NCI-H1092 treated with DMSO at 0.1 percent for 48 hours (cell line): ENCODE data around the gene UBE3C.
"Not testable (repeated sequence)": the region's sequence is repeated elsewhere in the genome, so short reads cannot be mapped to it uniquely, and the experiment has no call there.

Source experiments
- DNase-seq: peaks from one replicate; lab custom pipeline; 2025; lab: John Stamatoyannopoulos, UW

UBE3C gene

DNA sequence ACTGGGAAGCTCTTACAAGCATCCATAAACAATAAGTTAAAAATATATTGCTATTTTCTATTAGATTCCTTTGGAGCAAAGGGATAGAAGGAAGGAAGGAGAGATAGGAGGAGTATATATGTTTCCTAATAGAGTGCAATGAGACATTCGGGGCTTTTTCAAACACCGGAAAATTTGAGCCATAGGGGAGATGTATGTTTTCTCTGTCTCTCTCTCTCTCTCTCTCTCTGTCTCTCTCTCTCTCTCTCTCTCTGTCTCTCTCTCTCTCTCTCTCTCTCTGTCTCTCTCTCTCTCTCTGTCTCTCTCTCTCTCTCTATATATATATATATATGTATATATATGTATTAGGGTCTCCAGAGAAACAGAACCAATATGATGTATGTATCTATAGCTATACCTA, 7.9 kb upstream of the UBE3C start:
- not testable (repeated sequence) for DNase-seq

GRCh38 chr7:157132796-157133195, 5.9 kb upstream of the UBE3C start:
- no peak for DNase-seq

- no peak for DNase-seq
These were observed 5.4 kb upstream of the UBE3C start for GRCh38 chr7:157133304-157133703.

- peak; percentile 31 for DNase-seq
These were observed 2.4 kb upstream of the UBE3C start for GRCh38 chr7:157136372-157136771.

GRCh38 chr7:157138101-157138423, 664 bp upstream of the UBE3C start:
- DNase-seq, result no peak

GRCh38 chr7:157139111-157139809, 534 bp downstream of the UBE3C start:
- no peak for DNase-seq

DNA sequence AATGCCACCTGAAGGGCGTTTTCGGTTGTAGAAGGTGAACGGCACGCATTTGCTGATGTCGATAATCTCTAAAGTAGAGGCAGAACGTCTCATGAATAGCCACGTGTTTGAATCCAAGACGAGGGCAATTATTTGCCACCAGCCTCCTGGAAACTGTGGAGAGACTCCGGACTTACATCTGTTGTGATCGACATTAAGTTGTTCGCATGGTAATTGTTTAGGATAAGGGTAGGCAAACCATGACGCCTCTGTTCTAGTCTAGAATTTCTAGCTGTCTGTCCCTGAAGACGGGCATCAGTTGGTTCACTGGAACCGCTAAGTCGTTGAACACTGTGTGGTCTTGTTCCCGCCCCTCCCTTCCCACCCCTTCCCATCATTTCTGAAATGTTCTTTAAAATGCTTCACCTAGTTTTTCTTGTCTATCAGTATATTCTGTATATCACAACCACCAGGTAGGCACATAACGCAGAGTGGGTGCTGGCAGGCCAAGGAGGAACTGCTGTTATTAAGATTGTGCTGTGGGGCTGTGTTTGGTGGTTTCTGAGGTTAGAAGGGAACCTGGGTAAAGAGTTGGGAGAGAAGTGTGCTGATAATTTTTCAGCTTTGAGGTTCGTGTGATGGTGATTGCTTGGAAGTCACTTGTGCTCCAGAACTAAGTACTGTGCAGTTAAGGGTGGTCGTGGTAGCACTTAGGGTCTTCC, 1.2 kb downstream of the UBE3C start:
- DNase-seq, result no peak

DNA sequence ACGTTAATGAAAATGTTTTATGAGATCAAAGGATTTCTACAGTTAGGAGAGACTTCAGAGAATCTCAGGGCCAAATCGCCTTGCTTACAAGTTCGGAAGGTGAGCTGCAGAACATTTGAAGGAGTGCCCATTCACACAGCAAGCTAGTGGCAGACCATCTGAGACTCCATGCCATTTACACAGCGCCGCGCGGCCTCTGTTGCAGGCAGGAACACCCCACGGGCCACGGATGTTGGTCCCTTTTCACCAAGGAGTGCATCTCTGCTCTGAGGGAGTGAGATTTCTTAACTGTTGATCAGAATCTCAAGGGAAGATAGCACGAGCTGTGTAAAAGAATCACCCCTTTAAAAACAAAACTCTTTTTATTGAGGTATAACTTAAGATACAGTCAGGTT, 1.8 kb downstream of the UBE3C start:
- no peak for DNase-seq

DNA sequence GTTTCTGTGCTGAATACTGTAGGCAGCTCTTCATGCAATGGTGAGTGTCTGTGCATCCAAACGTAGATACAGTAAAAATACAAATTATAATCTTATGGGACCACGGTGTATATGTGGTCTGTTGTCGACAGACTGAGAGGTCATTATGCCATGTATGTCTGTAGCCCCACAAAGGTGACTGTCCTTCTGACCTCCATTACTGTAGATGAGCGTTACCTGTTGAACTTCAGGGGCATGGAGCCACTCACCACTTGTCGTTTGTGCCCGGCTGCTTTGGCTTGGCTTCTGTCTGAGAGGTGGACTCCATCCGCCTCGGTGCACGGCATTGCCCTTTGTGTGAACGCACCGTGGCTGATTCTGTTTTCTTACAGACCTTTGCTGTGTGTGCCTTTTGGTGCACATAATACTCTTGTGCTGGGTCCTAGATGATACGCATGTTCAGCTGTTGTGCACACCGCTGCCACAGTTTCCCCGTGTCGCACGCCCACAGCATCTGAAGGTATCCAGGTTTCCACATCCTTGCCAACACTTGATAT, 2.9 kb downstream of the UBE3C start:
- no peak for DNase-seq

DNA sequence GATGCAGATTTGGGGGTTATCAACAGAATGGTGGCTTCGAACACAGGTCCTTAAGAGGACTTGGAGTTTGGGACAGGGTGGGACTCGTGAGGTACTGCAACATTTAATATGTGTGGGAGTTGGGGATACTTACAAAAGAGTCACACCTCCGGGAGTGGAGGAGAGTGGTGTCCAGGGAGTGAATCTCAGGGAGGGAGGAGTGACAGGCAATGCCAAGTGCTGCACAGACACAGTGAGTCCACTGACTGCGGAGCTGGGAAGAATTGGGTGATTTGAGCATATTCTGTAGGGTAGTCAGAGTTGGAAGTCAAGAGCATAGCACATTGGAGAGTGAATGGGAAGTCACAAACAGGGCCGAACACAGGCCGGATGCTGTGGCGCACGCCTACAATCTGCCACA, 5.1 kb downstream of the UBE3C start:
- DNase-seq, result no peak

DNA sequence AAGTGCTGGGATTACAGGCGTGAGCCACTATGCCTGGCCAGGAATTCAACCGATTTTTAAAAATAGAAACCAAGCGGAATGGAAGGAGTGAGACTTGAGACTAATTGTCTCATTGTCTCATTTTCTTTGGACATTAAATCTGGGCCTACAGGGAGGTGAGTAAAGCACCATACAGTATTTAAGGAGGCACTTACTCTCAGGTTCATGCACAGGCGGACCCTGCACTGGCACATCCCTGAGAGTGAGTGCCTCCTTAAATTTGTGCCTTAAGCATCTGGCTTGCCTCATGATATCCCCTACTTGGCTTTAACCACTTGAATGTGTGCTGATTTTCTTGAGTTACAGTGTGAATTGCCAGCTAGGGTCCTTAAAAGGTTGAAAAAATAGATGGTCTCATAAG, 10.6 kb downstream of the UBE3C start:
- DNase-seq, result no peak

DNA sequence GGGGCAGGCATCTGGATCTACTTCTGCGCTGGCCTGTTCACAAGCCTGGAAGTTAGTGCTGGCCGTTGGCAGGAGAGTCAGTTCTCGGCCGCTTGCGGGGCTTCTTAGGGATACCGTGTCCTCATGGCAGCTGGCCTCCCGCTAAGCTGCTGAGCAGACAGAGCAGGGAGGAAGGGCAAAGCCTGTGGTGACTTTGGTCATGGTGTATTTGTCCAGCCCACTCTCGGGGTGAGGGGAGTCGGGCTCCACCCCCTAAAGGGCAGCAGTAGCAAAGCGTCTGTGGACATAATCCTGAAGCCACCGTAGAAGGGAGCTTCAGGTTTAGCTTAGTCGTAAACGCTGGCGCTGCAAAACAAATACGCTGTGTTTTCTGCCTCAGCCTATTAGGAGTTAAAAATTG, 12.2 kb downstream of the UBE3C start:
- no peak for DNase-seq

- DNase-seq, result no peak
These were observed 13.1 kb downstream of the UBE3C start for GRCh38 chr7:157151626-157152339.

DNA sequence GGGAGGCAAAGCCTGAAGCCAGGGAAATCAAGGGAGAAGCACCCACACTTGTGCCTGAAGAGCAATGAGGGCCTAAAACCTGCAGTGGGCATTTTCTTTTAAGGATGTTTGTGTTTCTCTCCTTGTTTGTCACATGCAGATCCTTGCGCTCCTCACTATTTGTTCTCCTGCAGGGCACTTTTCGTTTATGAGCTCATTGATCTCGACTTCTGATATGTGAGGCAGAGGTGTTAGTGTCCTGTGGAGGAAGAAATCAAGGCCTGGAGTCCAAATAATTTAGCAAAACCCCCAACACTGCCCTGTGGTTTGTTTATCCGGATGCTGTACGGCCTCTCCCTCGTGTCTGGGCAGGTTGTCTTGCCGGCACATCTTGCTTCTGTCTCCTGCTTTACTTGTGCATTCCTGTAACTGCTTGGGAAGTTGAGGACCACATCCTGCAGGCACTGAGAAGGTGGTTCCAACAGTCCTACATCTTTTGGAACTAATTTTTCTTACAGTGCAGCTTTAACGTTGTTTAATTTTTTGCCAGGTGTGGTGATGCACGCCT, 13.7 kb downstream of the UBE3C start:
- no peak for DNase-seq

GRCh38 chr7:157153260-157153659, 14.5 kb downstream of the UBE3C start:
- no peak for DNase-seq

DNA sequence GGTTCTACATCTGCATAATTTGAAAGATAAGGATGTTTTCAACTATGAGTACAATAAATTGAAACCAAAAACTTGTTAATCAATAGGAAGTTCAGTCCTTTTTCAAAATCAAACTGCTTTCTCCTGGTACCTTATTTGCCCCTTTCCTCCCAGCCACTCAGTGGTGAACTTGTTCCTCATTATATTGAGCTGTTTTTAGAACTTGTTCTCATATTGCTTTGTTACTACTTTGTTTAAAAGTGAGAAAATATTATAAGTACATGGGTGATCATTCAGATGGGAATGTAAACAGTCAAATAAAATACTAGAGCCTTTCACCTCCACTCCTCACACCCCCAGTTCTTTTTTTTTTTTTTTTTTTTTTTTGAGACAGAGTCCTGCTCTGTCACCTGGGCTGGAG, 17.2 kb downstream of the UBE3C start:
- DNase-seq, result no peak

- no peak for DNase-seq
These were observed 19.7 kb downstream of the UBE3C start for GRCh38 chr7:157158400-157158799.

DNA sequence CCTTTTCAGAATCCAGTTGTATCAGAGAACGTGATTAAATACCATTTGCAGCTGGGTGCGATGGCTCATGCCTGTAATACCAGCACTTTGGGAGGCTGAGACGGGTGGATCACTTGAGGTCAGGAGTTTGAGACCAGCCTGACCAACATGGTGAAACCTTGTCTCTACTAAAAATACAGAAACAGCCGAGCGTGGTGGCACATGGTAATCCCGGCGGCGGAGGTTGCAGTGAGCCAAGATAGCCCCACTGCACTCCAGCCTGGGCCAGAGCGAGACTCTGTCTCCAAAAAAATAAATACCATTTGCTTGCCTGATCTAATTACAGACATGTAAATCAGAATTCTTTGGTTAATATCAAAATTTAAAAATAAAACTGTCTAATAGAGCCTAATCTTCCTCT, 20.8 kb downstream of the UBE3C start:
- not testable (repeated sequence) for DNase-seq

- no peak for DNase-seq
These were observed 21.7 kb downstream of the UBE3C start for GRCh38 chr7:157160433-157160832.

DNA sequence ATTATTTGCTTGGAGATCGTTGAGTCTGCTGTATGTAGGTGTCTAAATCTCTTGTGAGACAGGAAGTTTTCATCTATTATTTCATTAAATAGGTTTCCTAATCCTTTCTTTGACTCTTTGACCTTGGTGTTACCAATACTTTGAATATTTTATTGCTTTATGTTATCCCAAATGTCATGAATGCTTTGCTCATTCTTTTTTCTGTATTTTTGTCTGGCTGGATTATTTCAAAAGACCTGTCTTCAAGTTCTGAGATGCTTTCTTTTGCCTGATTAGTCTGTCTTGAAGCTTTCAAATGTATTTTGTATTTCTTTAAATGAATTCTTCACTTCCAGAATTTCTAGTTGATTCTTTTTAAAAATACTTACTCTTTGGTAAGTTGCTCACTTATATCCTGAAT, 27.3 kb downstream of the UBE3C start:
- DNase-seq, result no peak

- DNase-seq, result no peak
These were observed 29.8 kb downstream of the UBE3C start for GRCh38 chr7:157168571-157168970.

GRCh38 chr7:157176771-157177170, 38.0 kb downstream of the UBE3C start:
- no peak for DNase-seq
